GM23338 (cell line): ENCODE measurements around the gene PEPD. TPM values are rescaled to one million over a fixed set of nuclear protein-coding genes. Genes with fewer than 3 reads are reported as not detected.

Experiments
- ATAC-seq: fragments of 200-7000 bp; cut with Tn5 transposase; 3 replicates; pipeline ENCODE4 v1.9.1; 2020
- DNase-seq: peaks from one replicate; pipeline ENCODE4 v3.0.0-alpha.2; 2015; ENCODE audit warnings: low spot score
- H2AFZ ChIP-seq: fragments of 200-600 bp; sonication (generic); 2 replicates; pipeline ENCODE4 v1.8.0; 2016; ENCODE audit warnings: antibody characterized with exemption, mild to moderate bottlenecking, moderate library complexity
- H3F3A ChIP-seq: fragments of 200-600 bp; sonication (generic); replicated peaks from 2 replicates; pipeline ENCODE4 v1.8.0; 2017; ENCODE audit warnings: antibody characterized with exemption, mixed run types, low read depth
- H3K27ac ChIP-seq: fragments of 200-600 bp; sonication (generic); 2 replicates; pipeline ENCODE4 v1.6.1; 2016; ENCODE audit warnings: low read depth
- H3K27me3 ChIP-seq: fragments of 200-600 bp; sonication (generic); 2 replicates; pipeline ENCODE4 v1.8.0; 2016; ENCODE audit warnings: mild to moderate bottlenecking, mixed run types, moderate library complexity; ENCODE audit not compliant: insufficient read depth
- H3K36me3 ChIP-seq: fragments of 200-600 bp; sonication (generic); 2 replicates; pipeline ENCODE4 v1.8.0; 2016; ENCODE audit warnings: mild to moderate bottlenecking; ENCODE audit not compliant: insufficient read depth
- H3K4me1 ChIP-seq: fragments of 200-600 bp; sonication (generic); 2 replicates; pipeline ENCODE4 v1.8.0; 2016; ENCODE audit warnings: mild to moderate bottlenecking, moderate library complexity; ENCODE audit not compliant: insufficient read depth
- H3K4me2 ChIP-seq: fragments of 200-600 bp; sonication (generic); 2 replicates; pipeline ENCODE4 v1.7.1; 2017; ENCODE audit warnings: mixed run types
- H3K4me3 ChIP-seq: fragments of 200-600 bp; sonication (generic); 2 replicates; pipeline ENCODE4 v1.6.1; 2016; ENCODE audit warnings: mixed run types
- H3K79me2 ChIP-seq: fragments of 200-600 bp; sonication (generic); replicated peaks from 2 replicates; pipeline ENCODE4 v1.8.0; 2017; ENCODE audit warnings: mild to moderate bottlenecking; ENCODE audit not compliant: insufficient read depth
- H3K9me2 ChIP-seq: fragments of 200-600 bp; sonication (generic); 2 replicates; pipeline ENCODE4 v1.8.0; 2017; ENCODE audit not compliant: insufficient read depth
- H4K20me1 ChIP-seq: fragments of 200-600 bp; sonication (generic); replicated peaks from 2 replicates; pipeline ENCODE4 v1.8.0; 2017; ENCODE audit warnings: mild to moderate bottlenecking; ENCODE audit not compliant: insufficient read depth
- H3K27ac Mint-ChIP-seq: 2 replicates; pipeline ENCODE4 v1.8.0; 2020; ENCODE audit warnings: inconsistent platforms, mild to moderate bottlenecking, moderate library complexity, mixed read lengths
- H3K27me3 Mint-ChIP-seq: 3 replicates; pipeline ENCODE4 v1.8.0; 2022; ENCODE audit warnings: low read depth, mild to moderate bottlenecking, moderate library complexity, mixed read lengths, inconsistent platforms; ENCODE audit not compliant: insufficient read depth, poor library complexity
- H3K36me3 Mint-ChIP-seq: 3 replicates; pipeline ENCODE4 v1.8.0; 2021; ENCODE audit warnings: low read depth, mild to moderate bottlenecking, inconsistent platforms, moderate library complexity, mixed read lengths
- H3K4me1 Mint-ChIP-seq: 3 replicates; pipeline ENCODE4 v1.8.0; 2020; ENCODE audit warnings: mild to moderate bottlenecking, inconsistent platforms, mixed read lengths
- H3K4me3 Mint-ChIP-seq: 3 replicates; pipeline ENCODE4 v1.8.0; 2021; ENCODE audit warnings: moderate library complexity, mild to moderate bottlenecking, inconsistent platforms, mixed read lengths
- H3K9me3 Mint-ChIP-seq: 3 replicates; pipeline ENCODE4 v1.8.0; 2020; ENCODE audit warnings: moderate library complexity, mild to moderate bottlenecking, inconsistent platforms, mixed read lengths
- EZH2 ChIP-seq: fragments of 200-600 bp; sonication (generic); IDR thresholded peaks from one replicate; pipeline ENCODE4 v1.8.0; 2017; ENCODE audit warnings: antibody characterized with exemption, mild to moderate bottlenecking, low read depth; ENCODE audit not compliant: unreplicated experiment
- EZH2phosphoT487 ChIP-seq: fragments of 200-600 bp; sonication (generic); IDR thresholded peaks from one replicate; pipeline ENCODE4 v1.8.1; 2018; ENCODE audit warnings: antibody characterized with exemption; ENCODE audit not compliant: unreplicated experiment
- JUNB ChIP-seq: IDR thresholded peaks from one replicate; pipeline ENCODE4 v1.6.1; 2016; ENCODE audit warnings: antibody characterized with exemption; ENCODE audit not compliant: unreplicated experiment
- NANOG ChIP-seq: IDR thresholded peaks from 2 replicates; pipeline ENCODE4 v1.6.1; 2016; ENCODE audit warnings: antibody characterized with exemption, borderline replicate concordance
- POLR2AphosphoS5 ChIP-seq: IDR thresholded peaks from 2 replicates; pipeline ENCODE4 v1.6.1; 2016; ENCODE audit warnings: antibody characterized with exemption, low read depth
- STAT1 ChIP-seq: IDR thresholded peaks from one replicate; pipeline ENCODE4 v1.6.1; 2016; ENCODE audit warnings: antibody characterized with exemption; ENCODE audit not compliant: unreplicated experiment
- polyA plus RNA-seq: library from polyadenylated mRNA; unstranded; fragments of >200 nt; fragmentation: Nextera tagmentation; extraction: Ambion mirVana; gene quantifications from 2 replicates; pipeline ENCODE4 v1.2.1, GENCODE V29; 2016
- total RNA-seq: library from RNA; depleted of rRNA; stranded (reverse); fragments of >200 nt; shearing (Covaris generic); gene quantifications from 2 replicates; pipeline ENCODE4 v1.2.3, GENCODE V29; 2014

The PEPD gene
- total and polyA plus RNA-seq, 2 experiments from 2014 or later = 81.7 to 89.2 TPM

DNA sequence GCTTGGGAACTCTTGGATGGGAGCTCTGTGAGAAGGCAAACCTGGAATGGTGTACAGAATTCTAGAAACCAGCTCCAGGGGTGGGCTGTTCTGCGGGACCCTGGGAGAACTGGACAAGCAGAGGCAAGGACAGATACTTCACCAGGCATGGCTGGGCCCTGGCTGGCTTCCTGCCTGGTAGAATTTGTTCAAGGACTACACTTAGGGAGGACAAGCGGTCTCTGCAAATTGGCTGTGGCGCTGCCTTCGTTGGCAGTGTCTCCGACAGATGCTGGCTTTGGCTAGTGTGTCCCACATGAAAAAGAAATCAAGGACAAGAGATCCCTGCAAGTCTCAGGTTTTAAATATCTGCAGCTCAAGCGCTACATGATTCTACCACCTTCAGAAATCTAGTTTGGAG, 135.6 kb downstream of the PEPD start:
- no peak for TF ChIP-seq JUNB
- no peak for TF ChIP-seq EZH2
- TF ChIP-seq EZH2phosphoT487 = no peak
- Mint-ChIP-seq H3K4me1 (peaks cover 20% of the 10 kb centered on the region), H3K27ac (no peak overlapping the region), H3K27me3 (peaks cover 4% of the 10 kb centered on the region), H3K9me3 (no peaks in the 10 kb centered on the region), H3K36me3 (peaks cover 6% of the 10 kb centered on the region; the same call in 2 of the 3 replicates), H3K4me3 (no peak overlapping the region)
- Histone ChIP-seq H3K4me1 (peaks cover 5% of the 10 kb centered on the region; the same call in 1 of the 2 replicates), H2AFZ (no peak overlapping the region), H3K4me3 (no peak overlapping the region), H4K20me1 (peaks cover 48% of the 10 kb centered on the region), H3K79me2 (peaks cover 58% of the 10 kb centered on the region), H3K36me3 (no peaks in the 10 kb centered on the region), H3K9me2 (no peaks in the 10 kb centered on the region), H3F3A (0 out of 2 replicates have a peak, but pooled peaks cover 5% of the 10 kb centered on the region), H3K4me2 (no peak overlapping the region), H3K27me3 (no peaks in the 10 kb centered on the region), H3K27ac (no peak overlapping the region)
- ATAC-seq (no peak), DNase-seq (no peak)

DNA sequence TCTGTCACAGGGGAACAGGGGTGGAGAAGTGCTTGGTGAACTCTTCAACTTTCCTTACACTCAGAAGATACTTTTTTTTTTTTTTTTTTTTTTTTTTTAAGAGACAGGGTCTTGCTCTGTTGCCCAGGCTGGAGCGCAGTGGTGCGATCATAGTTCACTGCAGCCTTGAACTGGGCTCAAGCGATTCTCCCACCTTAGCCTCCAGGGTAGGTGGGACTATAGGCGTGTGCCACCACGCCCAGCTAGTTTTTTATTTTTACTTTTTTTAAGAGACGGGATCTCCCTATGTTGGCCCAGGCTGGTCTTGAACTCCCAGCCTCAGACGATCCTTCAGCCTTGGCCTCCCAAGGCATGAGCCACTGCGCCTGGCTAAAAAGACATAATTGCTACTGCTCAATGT, 136.6 kb downstream of the PEPD start:
- Mint-ChIP-seq H3K36me3 (peaks cover 9% of the 10 kb centered on the region; the same call in 2 of the 3 replicates), H3K4me3 (no peak overlapping the region), H3K4me1 (peaks cover 22% of the 10 kb centered on the region), H3K27ac (no peak overlapping the region), H3K27me3 (peaks cover 4% of the 10 kb centered on the region), H3K9me3 (no peaks in the 10 kb centered on the region)
- H2AFZ ChIP-seq = no peak overlapping the region
- no peak for ATAC-seq
- no peak overlapping the region for H3K27ac ChIP-seq
- TF ChIP-seq POLR2AphosphoS5 = no peak
- no peak overlapping the region for H3K4me2 ChIP-seq
- peaks cover 9% of the 10 kb centered on the region; the same call in 1 of the 2 replicates for H3K4me1 ChIP-seq
- H3K79me2 ChIP-seq = peaks cover 67% of the 10 kb centered on the region
- H3K27me3 ChIP-seq = no peaks in the 10 kb centered on the region
- 0 out of 2 replicates have a peak, but pooled peaks cover 5% of the 10 kb centered on the region for H3F3A ChIP-seq
- no peaks in the 10 kb centered on the region for H3K9me2 ChIP-seq
- peaks cover 58% of the 10 kb centered on the region for H4K20me1 ChIP-seq
- DNase-seq = no peak
- H3K4me3 ChIP-seq = no peak overlapping the region
- no peaks in the 10 kb centered on the region; the same call in 1 of the 2 replicates for H3K36me3 ChIP-seq

DNA sequence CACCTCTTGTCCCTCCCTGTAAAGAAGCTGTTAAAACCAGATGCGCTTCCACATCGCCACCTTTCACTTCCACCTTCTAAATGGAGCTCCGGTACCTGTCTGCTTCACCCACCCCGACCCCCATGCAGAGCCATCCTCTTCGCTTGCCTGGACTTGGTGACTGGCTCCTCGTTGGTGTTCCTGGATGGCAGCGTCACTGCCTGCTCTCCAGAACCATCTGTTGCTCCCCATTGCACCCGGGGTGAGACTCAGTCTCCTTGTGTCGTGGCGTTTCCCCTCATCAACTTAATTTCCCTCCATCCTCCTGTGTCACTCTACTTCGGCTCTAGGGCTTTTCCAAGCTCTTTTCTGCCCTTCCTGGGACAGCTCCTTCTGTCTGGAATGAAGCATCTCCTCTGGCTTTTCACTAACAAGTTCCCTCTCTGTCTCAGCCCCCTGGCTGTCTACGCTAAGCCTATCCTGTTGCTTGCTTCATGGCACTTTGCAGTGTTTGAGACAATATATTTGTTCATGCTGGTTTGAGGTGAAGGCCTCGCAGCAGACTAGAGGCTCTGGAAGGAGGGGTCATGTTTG, 137.8 kb downstream of the PEPD start:
- Histone ChIP-seq H3K4me1 (peaks cover 12% of the 10 kb centered on the region), H3K4me3 (no peak overlapping the region), H2AFZ (no peak overlapping the region), H3K36me3 (no peaks in the 10 kb centered on the region; the same call in 1 of the 2 replicates), H3K4me2 (no peak overlapping the region), H3K9me2 (no peaks in the 10 kb centered on the region), H3K27me3 (no peaks in the 10 kb centered on the region), H4K20me1 (peaks cover 70% of the 10 kb centered on the region), H3F3A (0 out of 2 replicates have a peak, but pooled peaks cover 5% of the 10 kb centered on the region), H3K27ac (0 out of 2 replicates have a peak overlapping the region, but pooled peaks have one; percentile 39), H3K79me2 (peaks cover 79% of the 10 kb centered on the region)
- Mint-ChIP-seq H3K27me3 (peaks cover 3% of the 10 kb centered on the region), H3K27ac (no peak overlapping the region), H3K4me3 (no peak overlapping the region), H3K9me3 (no peaks in the 10 kb centered on the region), H3K36me3 (peaks cover 21% of the 10 kb centered on the region), H3K4me1 (peaks cover 28% of the 10 kb centered on the region)
- ATAC-seq (no peak), DNase-seq (no peak)
- no peak for TF ChIP-seq NANOG
- TF ChIP-seq EZH2 = no peak
- TF ChIP-seq POLR2AphosphoS5 = no peak
- no peak for TF ChIP-seq STAT1
